ENCODE measurements around the gene S1PR2.

The S1PR2 gene
- long read RNA-seq, donor 1, partial matches to known transcripts, result 0 of 4 reads
- long read RNA-seq, donor 1, other reads (novel, unspliced or antisense), result 0 of 4 reads
- long read RNA-seq, donor 2, partial matches to known transcripts, result 0 of 1 reads
- long read RNA-seq, donor 2, other reads (novel, unspliced or antisense), result 0 of 1 reads
- long read RNA-seq, donor 3, transcript S1PR2-201 (2 exons, 3,584 nt), result major isoform, 6 of 6 reads
- long read RNA-seq, donor 3, partial matches to known transcripts, result 0 of 6 reads
- long read RNA-seq, donor 3, other reads (novel, unspliced or antisense), result 0 of 6 reads
- long read RNA-seq, donor 4, partial matches to known transcripts, result 0 of 3 reads
- long read RNA-seq, donor 4, other reads (novel, unspliced or antisense), result 0 of 3 reads
- long read RNA-seq, donor 5, partial matches to known transcripts, result 0 of 4 reads
- long read RNA-seq, donor 5, other reads (novel, unspliced or antisense), result 0 of 4 reads
- long read RNA-seq, donor 6, transcript S1PR2-201 (2 exons, 3,584 nt), result major isoform, 6 of 6 reads
- long read RNA-seq, donor 6, partial matches to known transcripts, result 0 of 6 reads
- long read RNA-seq, donor 6, other reads (novel, unspliced or antisense), result 0 of 6 reads
- long read RNA-seq, donor 7, result 0 reads
- long read RNA-seq, donor 8, result 0 reads

GRCh38 chr19:10230861-10231611 is at the start of gene S1PR2:
Gene S1PR2, minus strand, starts transcription at chr19:10231331. Its CDS starts 6,426 bp downstream, at chr19:10224905.
- DNase-seq, result peak; percentile 95

GRCh38 chr19:10279737-10280442 is 48.8 kb upstream of the S1PR2 start:
- no peak for DNase-seq

- DNase-seq, result no peak
Observed at GRCh38 chr19:10278935-10279334, 47.8 kb upstream of the S1PR2 start.

GRCh38 chr19:10277795-10278589 is 46.9 kb upstream of the S1PR2 start:
- DNase-seq, result no peak

GRCh38 chr19:10274589-10274988 is 43.5 kb upstream of the S1PR2 start:
- no peak for DNase-seq

GRCh38 chr19:10271543-10272086 is 40.5 kb upstream of the S1PR2 start:
- DNase-seq, result peak; percentile 22

GRCh38 chr19:10270616-10271394 is 39.7 kb upstream of the S1PR2 start, which contains the start of gene ICAM1:
Gene ICAM1, plus strand, starts transcription at chr19:10271120. Its CDS starts 40 bp downstream, at chr19:10271160.
- DNase-seq, result peak; percentile 57

GRCh38 chr19:10270180-10270615 is 39.1 kb upstream of the S1PR2 start:
- DNase-seq, result peak; percentile 42

GRCh38 chr19:10269333-10270179 is 38.4 kb upstream of the S1PR2 start:
- DNase-seq, result peak; percentile 79

GRCh38 chr19:10268071-10268470 is 36.9 kb upstream of the S1PR2 start:
- no peak for DNase-seq

GRCh38 chr19:10266706-10267105 is 35.6 kb upstream of the S1PR2 start:
- no peak for DNase-seq

- no peak for DNase-seq
Observed at GRCh38 chr19:10262771-10263170, 31.6 kb upstream of the S1PR2 start.

GRCh38 chr19:10260141-10260584 is 29.0 kb upstream of the S1PR2 start:
- DNase-seq, result no peak

- peak; percentile 59 for DNase-seq
Observed at GRCh38 chr19:10259162-10259905, 28.2 kb upstream of the S1PR2 start.

- no peak for DNase-seq
Observed at GRCh38 chr19:10258080-10258710, 27.1 kb upstream of the S1PR2 start.

- DNase-seq, result no peak
Observed at GRCh38 chr19:10256970-10257615, 26.0 kb upstream of the S1PR2 start.

- DNase-seq, result no peak
Observed at GRCh38 chr19:10256551-10256950, 25.4 kb upstream of the S1PR2 start.
